Endothelial cell of umbilical vein (primary cell): ENCODE data around the gene PPP1R16B.

ENCODE experiments used
- GATA2 ChIP-seq: IDR thresholded peaks from 2 replicates; pipeline ENCODE4 v1.7.0; 2011; ENCODE audit warnings: low read depth, mild to moderate bottlenecking, moderate library complexity, mixed read lengths, low read length; ENCODE audit not compliant: insufficient read length, insufficient read depth
- JUN ChIP-seq: IDR thresholded peaks from 2 replicates; pipeline ENCODE4 v1.6.1; 2011; ENCODE audit warnings: borderline replicate concordance, low read depth; ENCODE audit not compliant: insufficient read length, insufficient read depth
- MAX ChIP-seq: IDR thresholded peaks from 2 replicates; pipeline ENCODE4 v1.6.1; 2011; ENCODE audit not compliant: insufficient read depth, insufficient read length
- MYC ChIP-seq: IDR thresholded peaks from one replicate; pipeline ENCODE4 v1.6.1; 2011; ENCODE audit warnings: mild to moderate bottlenecking, low read depth, low read length
- POLR2A ChIP-seq: IDR thresholded peaks from 2 replicates; pipeline ENCODE4 v1.6.1; 2012; ENCODE audit warnings: low read depth, mild to moderate bottlenecking, control low read depth, low read length
- TF ChIP-seq, protein P1 (sequence below), 2 donors: IDR thresholded peaks; 1 replicate in 1 of 2; 2 replicates in 1 of 2; pipeline ENCODE4 v1.5.1; 2011; ENCODE audit warnings: low read length in 2 of 2, mild to moderate bottlenecking in 2 of 2, moderate library complexity in 2 of 2, control low read depth in 1 of 2, inconsistent platforms in 1 of 2, low read depth in 1 of 2; ENCODE audit not compliant: insufficient read depth in 1 of 2; ENCODE audit errors: extremely low read depth in 1 of 2

DNA sequence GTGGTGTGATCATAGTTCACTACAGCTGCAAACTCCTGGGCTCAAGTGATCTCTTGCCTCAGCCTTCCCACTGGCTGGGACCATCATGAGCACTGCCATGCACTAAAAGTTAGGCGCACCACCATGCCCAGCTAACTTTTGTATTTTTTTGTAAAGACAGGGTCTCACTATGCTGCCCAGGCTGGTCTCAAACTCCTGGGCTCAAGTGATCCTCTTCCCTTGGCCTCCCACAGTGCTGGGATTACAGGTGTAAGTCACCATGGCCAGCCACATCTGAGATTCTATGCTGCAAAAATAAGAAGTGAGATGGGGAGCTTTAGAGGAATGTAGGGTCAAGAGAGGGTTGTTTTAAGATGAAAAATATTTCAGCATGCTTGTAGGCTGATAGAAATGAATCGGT, 119.2 kb downstream of the PPP1R16B start:
- TF ChIP-seq, protein P1, sequence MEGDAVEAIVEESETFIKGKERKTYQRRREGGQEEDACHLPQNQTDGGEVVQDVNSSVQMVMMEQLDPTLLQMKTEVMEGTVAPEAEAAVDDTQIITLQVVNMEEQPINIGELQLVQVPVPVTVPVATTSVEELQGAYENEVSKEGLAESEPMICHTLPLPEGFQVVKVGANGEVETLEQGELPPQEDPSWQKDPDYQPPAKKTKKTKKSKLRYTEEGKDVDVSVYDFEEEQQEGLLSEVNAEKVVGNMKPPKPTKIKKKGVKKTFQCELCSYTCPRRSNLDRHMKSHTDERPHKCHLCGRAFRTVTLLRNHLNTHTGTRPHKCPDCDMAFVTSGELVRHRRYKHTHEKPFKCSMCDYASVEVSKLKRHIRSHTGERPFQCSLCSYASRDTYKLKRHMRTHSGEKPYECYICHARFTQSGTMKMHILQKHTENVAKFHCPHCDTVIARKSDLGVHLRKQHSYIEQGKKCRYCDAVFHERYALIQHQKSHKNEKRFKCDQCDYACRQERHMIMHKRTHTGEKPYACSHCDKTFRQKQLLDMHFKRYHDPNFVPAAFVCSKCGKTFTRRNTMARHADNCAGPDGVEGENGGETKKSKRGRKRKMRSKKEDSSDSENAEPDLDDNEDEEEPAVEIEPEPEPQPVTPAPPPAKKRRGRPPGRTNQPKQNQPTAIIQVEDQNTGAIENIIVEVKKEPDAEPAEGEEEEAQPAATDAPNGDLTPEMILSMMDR (IDR thresholded peaks at IDR 0.05; ENCODE audit: extremely low read depth in 1 of 2, insufficient read depth in 1 of 2, low read depth in 1 of 2, low read length in 2 of 2) = no peak
- no peak for TF ChIP-seq POLR2A
- no peak for TF ChIP-seq MAX
- TF ChIP-seq GATA2 = no peak
- no peak for TF ChIP-seq JUN
- no peak for TF ChIP-seq MYC
